H9 (cell line): ENCODE measurements around the gene FBL. TPM values are rescaled to one million over a fixed set of nuclear protein-coding genes. Genes with fewer than 3 reads are reported as not detected.

ENCODE experiments used
- DNase-seq: peaks from one replicate; pipeline ENCODE4 v3.0.0-alpha.2; 2017
- H2AFZ ChIP-seq: one replicate; pipeline ENCODE4 v1.6.1; 2013; ENCODE audit warnings: mild to moderate bottlenecking, low read length, control low read depth, moderate library complexity
- H2AK5ac ChIP-seq: 2 replicates; pipeline ENCODE4 v1.6.1; 2013; ENCODE audit warnings: low read length, control low read depth, mixed read lengths; ENCODE audit not compliant: insufficient read length
- H2BK120ac ChIP-seq: one replicate; pipeline ENCODE4 v1.6.1; 2013; ENCODE audit warnings: low read depth, mild to moderate bottlenecking, low read length, control low read depth, inconsistent platforms; ENCODE audit not compliant: poor library complexity, severe bottlenecking
- H2BK12ac ChIP-seq: 2 replicates; pipeline ENCODE4 v1.6.1; 2013; ENCODE audit warnings: low read length, control low read depth, mixed read lengths, low read depth; ENCODE audit not compliant: insufficient read length
- H2BK15ac ChIP-seq: 2 replicates; pipeline ENCODE4 v1.6.1; 2013; ENCODE audit warnings: low read depth, low read length, control low read depth
- H2BK20ac ChIP-seq: one replicate; pipeline ENCODE4 v1.6.1; 2013; ENCODE audit warnings: low read depth, mild to moderate bottlenecking, low read length, control low read depth, inconsistent platforms; ENCODE audit not compliant: poor library complexity, severe bottlenecking
- H2BK5ac ChIP-seq: 2 replicates; pipeline ENCODE4 v1.6.1; 2013; ENCODE audit warnings: low read length, control low read depth, mixed read lengths; ENCODE audit not compliant: insufficient read length
- H3K14ac ChIP-seq: 2 replicates; pipeline ENCODE4 v1.6.1; 2013; ENCODE audit warnings: low read length, control low read depth; ENCODE audit not compliant: insufficient read depth
- H3K18ac ChIP-seq: 2 replicates; pipeline ENCODE4 v1.6.1; 2013; ENCODE audit warnings: low read depth, mild to moderate bottlenecking, mixed read lengths, low read length, control low read depth; ENCODE audit not compliant: insufficient read length
- H3K23ac ChIP-seq: 2 replicates; pipeline ENCODE4 v1.6.1; 2013; ENCODE audit warnings: low read length, control low read depth, mixed read lengths, low read depth; ENCODE audit not compliant: insufficient read length
- H3K23me2 ChIP-seq: 2 replicates; pipeline ENCODE4 v1.6.1; 2013; ENCODE audit warnings: low read depth, mild to moderate bottlenecking, mixed read lengths, low read length, control low read depth; ENCODE audit not compliant: insufficient read length, poor library complexity, severe bottlenecking
- H3K27ac ChIP-seq: 2 replicates; pipeline ENCODE4 v1.5.1; 2013; ENCODE audit warnings: low read length, control low read depth, mixed read lengths, low read depth; ENCODE audit not compliant: insufficient read length
- H3K27me3 ChIP-seq: 2 replicates; pipeline ENCODE4 v1.6.1; 2013; ENCODE audit warnings: low read length, control low read depth, inconsistent platforms; ENCODE audit not compliant: insufficient read depth
- H3K4ac ChIP-seq: 2 replicates; pipeline ENCODE4 v1.6.1; 2013; ENCODE audit warnings: low read depth, mild to moderate bottlenecking, control low read depth, inconsistent platforms, low read length, moderate library complexity
- H3K4me1 ChIP-seq: 2 replicates; pipeline ENCODE4 v1.6.1; 2013; ENCODE audit warnings: low read length, control low read depth, inconsistent platforms; ENCODE audit not compliant: insufficient read depth
- H3K4me2 ChIP-seq: 2 replicates; pipeline ENCODE4 v1.6.1; 2013; ENCODE audit warnings: low read length, control low read depth, mixed read lengths; ENCODE audit not compliant: insufficient read length, insufficient read depth
- H3K56ac ChIP-seq: 2 replicates; pipeline ENCODE4 v1.6.1; 2013; ENCODE audit warnings: low read depth, mild to moderate bottlenecking, mixed read lengths, low read length, control low read depth; ENCODE audit not compliant: insufficient read length
- H3K79me1 ChIP-seq: 2 replicates; pipeline ENCODE4 v1.6.1; 2013; ENCODE audit warnings: low read depth, mild to moderate bottlenecking, moderate library complexity, low read length, control low read depth, inconsistent platforms; ENCODE audit not compliant: insufficient read depth, poor library complexity, severe bottlenecking
- H3K79me2 ChIP-seq: 2 replicates; pipeline ENCODE4 v1.6.1; 2013; ENCODE audit warnings: low read length, control low read depth, inconsistent platforms; ENCODE audit not compliant: insufficient read depth
- H3K9ac ChIP-seq: 2 replicates; pipeline ENCODE4 v1.6.1; 2013; ENCODE audit warnings: low read length, control low read depth, mixed read lengths; ENCODE audit not compliant: insufficient read length; ENCODE audit errors: extremely low read depth
- H3K9me3 ChIP-seq: one replicate; pipeline ENCODE4 v1.6.1; 2013; ENCODE audit warnings: low read depth, low read length, inconsistent platforms; ENCODE audit not compliant: control insufficient read depth
- H3T11ph ChIP-seq: one replicate; pipeline ENCODE4 v1.6.1; 2013; ENCODE audit warnings: mild to moderate bottlenecking, low read length, control low read depth, inconsistent platforms
- H4K20me1 ChIP-seq: one replicate; pipeline ENCODE4 v1.6.1; 2013; ENCODE audit not compliant: control insufficient read depth, insufficient read length, insufficient read depth
- H4K5ac ChIP-seq: 2 replicates; pipeline ENCODE4 v1.6.1; 2013; ENCODE audit warnings: low read depth, mild to moderate bottlenecking, mixed read lengths, low read length, control low read depth; ENCODE audit not compliant: insufficient read length
- H4K8ac ChIP-seq: replicated peaks from 2 replicates; pipeline ENCODE4 v1.6.1; 2013; ENCODE audit warnings: low read length, control low read depth, mixed read lengths, low read depth; ENCODE audit not compliant: insufficient read length
- H4K91ac ChIP-seq: 2 replicates; pipeline ENCODE4 v1.6.1; 2013; ENCODE audit warnings: low read depth, mild to moderate bottlenecking, moderate library complexity, mixed read lengths, low read length, control low read depth; ENCODE audit not compliant: insufficient read length
- H3K27ac Mint-ChIP-seq, 3 experiments: 2 replicates in 2 of 3; 3 replicates in 1 of 3; pipeline ENCODE4 v1.8.0; 2020 to 2021; ENCODE audit warnings: mixed read lengths in 3 of 3, mild to moderate bottlenecking in 1 of 3, moderate library complexity in 1 of 3
- H3K27me3 Mint-ChIP-seq: 2 replicates; pipeline ENCODE4 v1.8.0; 2021; ENCODE audit warnings: low read depth, mild to moderate bottlenecking, moderate library complexity, mixed read lengths
- H3K36me3 Mint-ChIP-seq, 3 experiments: 2 replicates in 2 of 3; 3 replicates in 1 of 3; pipeline ENCODE4 v1.8.0; 2020 to 2021; ENCODE audit warnings: low read depth in 3 of 3, mixed read lengths in 3 of 3; ENCODE audit not compliant: insufficient read depth in 1 of 3
- H3K4me1 Mint-ChIP-seq, 2 experiments: 2 replicates each; pipeline ENCODE4 v1.8.0; 2020; ENCODE audit warnings: mixed read lengths in 2 of 2
- H3K4me3 Mint-ChIP-seq, 2 experiments: 2 replicates in 1 of 2; 3 replicates in 1 of 2; pipeline ENCODE4 v1.8.0; 2020 to 2021; ENCODE audit warnings: mild to moderate bottlenecking in 2 of 2, mixed read lengths in 2 of 2, moderate library complexity in 1 of 2
- H3K9me3 Mint-ChIP-seq, 2 experiments: 2 replicates in 1 of 2; 3 replicates in 1 of 2; pipeline ENCODE4 v1.8.0; 2020; ENCODE audit warnings: mild to moderate bottlenecking in 2 of 2, mixed read lengths in 2 of 2, moderate library complexity in 1 of 2
- CTCF ChIP-seq: fragments of 200-600 bp; sonication (generic); conservative IDR thresholded peaks from 3 replicates; pipeline ENCODE4 v1.8.0; 2021; ENCODE audit warnings: antibody characterized with exemption, mild to moderate bottlenecking
- WGBS: extraction: QIAGEN DNeasy Blood & Tissue Kit; methylation state at CpG from one replicate; pipeline ENCODE4 v1.1.7; 2013; ENCODE audit warnings: missing lambda C conversion rate, low lambda C conversion rate, mixed read lengths; ENCODE audit not compliant: insufficient read length; ENCODE audit errors: extremely low coverage; 5-methylcytosine and 5-hydroxymethylcytosine counted together
- total RNA-seq: library from RNA; stranded (reverse); gene quantifications from 2 replicates; pipeline ENCODE4 v1.2.1, GENCODE V29; 2021

FBL gene
- total RNA-seq, 1 experiment from 2014 or later, result 625 TPM

DNA sequence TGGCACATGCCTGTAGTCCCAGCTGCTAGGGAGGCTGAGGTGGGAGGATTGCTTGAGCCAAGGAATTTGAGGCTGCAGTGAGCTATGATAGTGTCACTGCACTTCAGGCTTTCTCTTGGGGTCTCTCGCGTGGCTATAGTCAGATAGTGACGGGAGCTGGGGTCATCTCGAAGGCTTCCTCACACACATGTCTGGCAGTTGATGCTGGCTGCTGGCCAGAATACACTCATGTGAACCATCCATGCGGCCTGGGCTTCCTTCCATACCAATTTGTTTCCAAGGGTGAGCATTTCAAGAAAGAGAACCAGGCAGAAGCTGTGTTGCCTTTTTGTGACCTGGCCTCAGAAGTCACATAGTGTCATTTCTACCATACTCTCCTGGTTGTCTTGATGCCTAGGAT, 41.1 kb downstream of the FBL start:
- no peak overlapping the region for H2BK20ac ChIP-seq
- no peaks in the 10 kb centered on the region for H4K20me1 ChIP-seq
- no peaks in the 10 kb centered on the region for H3K79me2 ChIP-seq
- H3T11ph ChIP-seq, result no peak overlapping the region
- H3K4me1 ChIP-seq, result no peaks in the 10 kb centered on the region
- H3K27ac ChIP-seq, result no peak overlapping the region
- no peak overlapping the region for H4K5ac ChIP-seq
- WGBS, result no CpG with 5 or more reads among the region's 5 CpGs
- TF ChIP-seq CTCF, result no peak
- no peak overlapping the region for H3K18ac ChIP-seq
- no peaks in the 10 kb centered on the region for H3K27me3 ChIP-seq
- no peak overlapping the region for H3K4ac ChIP-seq
- no peak overlapping the region for H2BK5ac ChIP-seq
- no peaks in the 10 kb centered on the region for H3K79me1 ChIP-seq
- Mint-ChIP-seq H3K4me3 (no peak overlapping the region), H3K27me3 (peaks cover 3% of the 10 kb centered on the region), H3K9me3 (no peaks in the 10 kb centered on the region), H3K36me3 (no peaks in the 10 kb centered on the region; a peak in 1 of 7 replicates), H3K4me1 (peaks cover 6 to 15% of the 10 kb centered on the region in 2 experiments), H3K27ac (no peak overlapping the region)
- no peak overlapping the region for H3K9ac ChIP-seq
- no peak overlapping the region for H3K56ac ChIP-seq
- H2AFZ ChIP-seq, result no peak overlapping the region
- H2BK12ac ChIP-seq, result no peak overlapping the region
- no peak overlapping the region for H4K8ac ChIP-seq
- H3K9me3 ChIP-seq, result no peaks in the 10 kb centered on the region
- H4K91ac ChIP-seq, result no peak overlapping the region
- DNase-seq, result no peak
- H2BK120ac ChIP-seq, result no peak overlapping the region
- no peak overlapping the region for H2BK15ac ChIP-seq
- no peak overlapping the region for H3K23ac ChIP-seq
- H3K23me2 ChIP-seq, result no peaks in the 10 kb centered on the region
- H2AK5ac ChIP-seq, result no peak overlapping the region
- no peak overlapping the region for H3K4me2 ChIP-seq
- H3K14ac ChIP-seq, result no peak overlapping the region
